Measurements from ENCODE around the gene RAET1E. TPM values are rescaled to one million over a fixed set of nuclear protein-coding genes. Genes with fewer than 3 reads are reported as not detected.

RAET1E gene
- total and polyA plus RNA-seq, 2 donors (not counting 3 experiments of a cell fraction or from before 2014, with no cell fraction given): 0.04 TPM; not detected in 1

DNA sequence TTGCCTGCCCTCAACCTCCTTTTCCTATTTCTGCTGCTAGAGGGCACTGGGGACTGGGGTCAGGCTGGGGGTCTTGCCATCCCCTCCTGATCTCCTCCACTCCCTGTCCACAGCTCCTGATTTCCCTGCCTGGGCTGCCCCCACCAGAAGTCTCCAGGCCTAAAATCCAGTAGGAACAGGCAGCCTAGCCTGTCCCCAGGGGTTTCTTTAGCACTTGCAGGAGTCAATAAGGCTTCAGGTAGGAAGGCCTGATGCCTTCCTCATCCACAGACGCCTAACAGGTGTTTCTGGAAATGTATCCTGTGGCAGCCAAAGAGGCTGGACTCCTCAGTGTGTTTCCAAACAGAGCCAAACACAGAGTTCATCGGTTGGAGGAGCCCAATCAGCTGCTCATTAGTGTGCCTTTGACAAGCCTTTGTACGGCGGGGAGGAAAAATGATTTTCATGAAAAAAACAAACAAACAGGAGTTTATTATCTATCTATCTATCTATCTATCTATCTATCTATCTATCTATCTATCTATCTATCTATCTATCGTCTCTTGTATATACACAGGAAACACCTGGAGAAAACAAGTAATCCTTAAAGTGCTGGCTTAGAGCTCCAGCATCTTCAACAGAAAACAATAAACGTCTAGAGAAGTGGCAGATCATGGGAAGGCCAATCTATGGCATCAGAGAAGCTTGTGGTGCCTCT, 3.7 kb upstream of the RAET1E start:
- H3K79me2 ChIP-seq (ENCODE audit: control insufficient read depth, insufficient read depth, low read length): no peaks in the 10 kb centered on the region
- dilution Hi-C loops (cut with MboI; ENCODE audit: extremely low pct_ligation_motif_present, low sequenced_read_pairs): no loop called here
- no peak overlapping the region for H3K9ac ChIP-seq (replicated peaks; ENCODE audit: extremely low read depth, insufficient read depth, low read length)
- H2AFZ ChIP-seq (ENCODE audit: low read depth, low read length): no peak overlapping the region
- no peaks in the 10 kb centered on the region for H3K36me3 ChIP-seq (ENCODE audit: control insufficient read depth in 2 of 2, extremely low read depth in 1 of 2, insufficient read depth in 2 of 2, low read length in 2 of 2)
- peaks cover 4% of the 10 kb centered on the region for H3K4me1 ChIP-seq (ENCODE audit: control insufficient read depth, extremely low read depth, insufficient read depth, low read length)
- H4K20me1 ChIP-seq (replicated peaks; ENCODE audit: control insufficient read depth, extremely low read depth, insufficient read depth, low read length): no peaks in the 10 kb centered on the region
- FAIRE-seq (no peak), DNase-seq (ENCODE audit: low read depth, low spot score) (no peak)
- no TSS peak for BruUV-seq (replicated peaks)
- ChIA-PET CTCF (no interaction called here), POLR2A (no interaction called here)
- H3K4me3 ChIP-seq (replicated peaks in 1 of 3; ENCODE audit: insufficient read depth in 1 of 3, low read depth in 1 of 3, low read length in 3 of 3): no peak overlapping the region
- no peaks in the 10 kb centered on the region for H3K9me1 ChIP-seq (replicated peaks; ENCODE audit: control insufficient read depth, extremely low read depth, insufficient read depth, low read length)
- H3K9me3 ChIP-seq (replicated peaks; ENCODE audit: control insufficient read depth, insufficient read depth, low read length): no peaks in the 10 kb centered on the region
- intact Hi-C loops (cut with micrococcal nuclease): no loop called here
- peaks cover 4 to 10% of the 10 kb centered on the region in 2 experiments for H3K27me3 ChIP-seq (ENCODE audit: control insufficient read depth in 2 of 2, insufficient read depth in 2 of 2, low read length in 2 of 2)
- no peak overlapping the region for H3K27ac ChIP-seq (ENCODE audit: insufficient read depth, low read depth, low read length)
- no peak overlapping the region for H3K4me2 ChIP-seq (ENCODE audit: insufficient read depth, low read length)
- TF ChIP-seq JUN (IDR thresholded peaks at IDR 0.05; ENCODE audit: borderline replicate concordance, insufficient read depth, insufficient read length, low read depth): no peak
- TF ChIP-seq CTCF (IDR thresholded peaks at IDR 0.05; ENCODE audit: extremely low read depth in 1 of 2, insufficient read depth in 1 of 2, low read depth in 1 of 2, low read length in 2 of 2): no peak
- no peak for TF ChIP-seq POLR2AphosphoS5 (IDR thresholded peaks at IDR 0.05; ENCODE audit: insufficient read depth, low read depth, low read length)
- no peak for TF ChIP-seq MAX (IDR thresholded peaks at IDR 0.05; ENCODE audit: insufficient read depth, insufficient read length)
- no peak for TF ChIP-seq GATA2 (IDR thresholded peaks at IDR 0.05; ENCODE audit: insufficient read depth, insufficient read length, low read depth, low read length)
- TF ChIP-seq EZH2 (IDR thresholded peaks at IDR 0.05; ENCODE audit: borderline replicate concordance, low read depth, low read length, severe bottlenecking): no peak
- TF ChIP-seq FOS (IDR thresholded peaks at IDR 0.05; ENCODE audit: borderline replicate concordance, insufficient read depth, low read length): no peak
- TF ChIP-seq MYC (IDR thresholded peaks at IDR 0.05; ENCODE audit: low read depth, low read length): no peak
- TF ChIP-seq POLR2A (IDR thresholded peaks at IDR 0.05; ENCODE audit: low read depth, low read length): no peak
